Liver (tissue), 9 donors: Measurements from ENCODE around the gene APOC1. TPM values are rescaled to one million over a fixed set of nuclear protein-coding genes. Genes with fewer than 3 reads are reported as not detected.
A peak's percentile ranks its signal among the peaks of the same experiment; 100 is the strongest.

ENCODE experiments used
- DNase-seq: peaks from one replicate; pipeline ENCODE4 v3.0.0-alpha.2; 2017; ENCODE audit warnings: low spot score
- H3K27ac ChIP-seq, 2 donors: one replicate each; pipeline ENCODE4 v1.7.0; 2013; ENCODE audit warnings: inconsistent platforms in 2 of 2, low read length in 2 of 2, control low read depth in 1 of 2, low read depth in 1 of 2, mild to moderate bottlenecking in 1 of 2
- H3K27me3 ChIP-seq, 4 donors: one replicate each; pipeline versions ENCODE4 v1.6.1 to v1.7.0; 2013; ENCODE audit warnings: low read length in 3 of 4, inconsistent platforms in 1 of 4, mild to moderate bottlenecking in 1 of 4, moderate library complexity in 1 of 4; ENCODE audit not compliant: control insufficient read depth in 4 of 4, insufficient read depth in 4 of 4
- H3K36me3 ChIP-seq, 4 donors: one replicate each; pipeline versions ENCODE4 v1.6.1 to v1.7.0; 2013; ENCODE audit warnings: low read length in 3 of 4, mild to moderate bottlenecking in 3 of 4, low read depth in 1 of 4, moderate library complexity in 1 of 4; ENCODE audit not compliant: control insufficient read depth in 4 of 4, insufficient read depth in 3 of 4
- H3K4me1 ChIP-seq, 4 donors: one replicate each; pipeline versions ENCODE4 v1.6.1 to v1.7.0; 2013; ENCODE audit warnings: low read length in 3 of 4, mild to moderate bottlenecking in 3 of 4, moderate library complexity in 1 of 4; ENCODE audit not compliant: control insufficient read depth in 4 of 4, insufficient read depth in 4 of 4
- H3K4me3 ChIP-seq, 3 donors: one replicate each; pipeline versions ENCODE4 v1.6.1 to v1.7.0; 2013; ENCODE audit warnings: low read length in 3 of 3, control low read depth in 1 of 3, low read depth in 1 of 3, mild to moderate bottlenecking in 1 of 3
- H3K9ac ChIP-seq, 2 donors: one replicate each; pipeline ENCODE4 v1.7.0; 2013; ENCODE audit warnings: low read length in 2 of 2, mild to moderate bottlenecking in 2 of 2, moderate library complexity in 2 of 2, control low read depth in 1 of 2, low read depth in 1 of 2
- H3K9me3 ChIP-seq, 4 donors: one replicate each; pipeline versions ENCODE4 v1.6.1 to v1.7.0; 2013; ENCODE audit warnings: low read length in 3 of 4; ENCODE audit not compliant: control insufficient read depth in 4 of 4
- FOXA1 ChIP-seq: IDR thresholded peaks from 2 replicates; pipeline ENCODE4 v1.6.1; 2016; ENCODE audit warnings: antibody characterized with exemption
- FOXA2 ChIP-seq: IDR thresholded peaks from 2 replicates; pipeline ENCODE4 v1.6.1; 2016; ENCODE audit warnings: antibody characterized with exemption
- GABPA ChIP-seq, 2 donors: IDR thresholded peaks in 1 of 2; conservative IDR thresholded peaks in 1 of 2; 2 replicates each; pipeline ENCODE4 v1.6.1; 2016; ENCODE audit warnings: antibody characterized with exemption in 2 of 2, mild to moderate bottlenecking in 1 of 2, moderate library complexity in 1 of 2
- HNF4A ChIP-seq, 2 donors: conservative IDR thresholded peaks; 2 replicates each; pipeline ENCODE4 v1.6.1; 2016; ENCODE audit warnings: antibody characterized with exemption in 2 of 2, mild to moderate bottlenecking in 2 of 2
- HNF4G ChIP-seq: IDR thresholded peaks from 2 replicates; pipeline ENCODE4 v1.6.1; 2016; ENCODE audit warnings: antibody characterized with exemption
- JUND ChIP-seq, 2 donors: IDR thresholded peaks; 2 replicates each; pipeline ENCODE4 v1.6.1; 2016; ENCODE audit warnings: antibody characterized with exemption in 2 of 2
- NR2F2 ChIP-seq: IDR thresholded peaks from 2 replicates; pipeline ENCODE4 v1.6.1; 2016; ENCODE audit warnings: antibody characterized with exemption
- RAD21 ChIP-seq, 2 donors: IDR thresholded peaks; 2 replicates each; pipeline ENCODE4 v1.6.1; 2016; ENCODE audit warnings: antibody characterized with exemption in 2 of 2, mild to moderate bottlenecking in 2 of 2
- RXRA ChIP-seq, 2 donors: IDR thresholded peaks; 2 replicates each; pipeline ENCODE4 v1.6.1; 2017 to 2018; ENCODE audit warnings: antibody characterized with exemption in 2 of 2, mild to moderate bottlenecking in 1 of 2
- SP1 ChIP-seq: IDR thresholded peaks from 2 replicates; pipeline ENCODE4 v1.6.1; 2018; ENCODE audit warnings: antibody characterized with exemption, mild to moderate bottlenecking
- TAF1 ChIP-seq: conservative IDR thresholded peaks from 2 replicates; pipeline ENCODE4 v1.6.1; 2016; ENCODE audit warnings: antibody characterized with exemption, mild to moderate bottlenecking
- YY1 ChIP-seq: IDR thresholded peaks from 2 replicates; pipeline ENCODE4 v1.6.1; 2016; ENCODE audit warnings: antibody characterized with exemption, mild to moderate bottlenecking
- WGBS: extraction: QIAGEN DNeasy Blood & Tissue Kit; methylation state at CpG from one replicate; pipeline ENCODE4 v1.1.7; 2013; 5-methylcytosine and 5-hydroxymethylcytosine counted together
- polyA plus RNA-seq, 2 donors: library from polyadenylated mRNA; stranded (reverse) in 1 of 2; unstranded in 1 of 2; fragments of 200-250 nt in 1 of 2; fragments of >200 nt in 1 of 2; fragmentation: Nextera tagmentation in 1 of 2; extraction: Ambion mirVana in 1 of 2; gene quantifications; one replicate each; pipeline versions ENCODE4 v1.2.1 to v1.2.3, GENCODE V29; 2013 to 2015
- total RNA-seq, 2 donors: library from RNA; depleted of rRNA; stranded (reverse); fragments of >200 nt; gene quantifications; one replicate each; pipeline ENCODE4 v1.2.3, GENCODE V29; 2014
- TF ChIP-seq, protein P1 (sequence below): IDR thresholded peaks from 2 replicates; pipeline ENCODE4 v1.6.1; 2016; ENCODE audit warnings: antibody characterized with exemption, mild to moderate bottlenecking
- TF ChIP-seq, protein P2 (sequence below): IDR thresholded peaks from 2 replicates; pipeline ENCODE4 v1.6.1; 2016; ENCODE audit warnings: antibody characterized with exemption
- TF ChIP-seq, protein P3 (sequence below): fragments of 150-350 bp; IDR thresholded peaks from 2 replicates; pipeline ENCODE4 v1.5.1; 2017; ENCODE audit warnings: improper control_type of control experiment, low read depth, low read length; ENCODE audit not compliant: missing input control
- TF ChIP-seq, protein P4 (sequence below): IDR thresholded peaks from 2 replicates; pipeline ENCODE4 v1.6.1; 2016; ENCODE audit warnings: antibody characterized with exemption
- TF ChIP-seq, protein P5 (sequence below): IDR thresholded peaks from 2 replicates; pipeline ENCODE4 v1.6.1; 2016; ENCODE audit warnings: antibody characterized with exemption
- donor health status: healthy.
- donor health status: healthy.
- donor health status: healthy.
- donor health status: healthy.
- donor health status: healthy.

APOC1 gene
- total and polyA plus RNA-seq, 4 donors, result 612 to 10,095 (median 2,966) TPM

- peak overlapping the region in 2 of 3 donors; percentile 38 to 63 for H3K4me3 ChIP-seq
- H3K9ac ChIP-seq, result peak overlapping the region in 1 of 2 donors; percentile 59
- no peaks in the 10 kb centered on the region for H3K9me3 ChIP-seq
- WGBS, result 29% methylated on average over 5 of the region's 5 CpGs
- TF ChIP-seq, protein P1, sequence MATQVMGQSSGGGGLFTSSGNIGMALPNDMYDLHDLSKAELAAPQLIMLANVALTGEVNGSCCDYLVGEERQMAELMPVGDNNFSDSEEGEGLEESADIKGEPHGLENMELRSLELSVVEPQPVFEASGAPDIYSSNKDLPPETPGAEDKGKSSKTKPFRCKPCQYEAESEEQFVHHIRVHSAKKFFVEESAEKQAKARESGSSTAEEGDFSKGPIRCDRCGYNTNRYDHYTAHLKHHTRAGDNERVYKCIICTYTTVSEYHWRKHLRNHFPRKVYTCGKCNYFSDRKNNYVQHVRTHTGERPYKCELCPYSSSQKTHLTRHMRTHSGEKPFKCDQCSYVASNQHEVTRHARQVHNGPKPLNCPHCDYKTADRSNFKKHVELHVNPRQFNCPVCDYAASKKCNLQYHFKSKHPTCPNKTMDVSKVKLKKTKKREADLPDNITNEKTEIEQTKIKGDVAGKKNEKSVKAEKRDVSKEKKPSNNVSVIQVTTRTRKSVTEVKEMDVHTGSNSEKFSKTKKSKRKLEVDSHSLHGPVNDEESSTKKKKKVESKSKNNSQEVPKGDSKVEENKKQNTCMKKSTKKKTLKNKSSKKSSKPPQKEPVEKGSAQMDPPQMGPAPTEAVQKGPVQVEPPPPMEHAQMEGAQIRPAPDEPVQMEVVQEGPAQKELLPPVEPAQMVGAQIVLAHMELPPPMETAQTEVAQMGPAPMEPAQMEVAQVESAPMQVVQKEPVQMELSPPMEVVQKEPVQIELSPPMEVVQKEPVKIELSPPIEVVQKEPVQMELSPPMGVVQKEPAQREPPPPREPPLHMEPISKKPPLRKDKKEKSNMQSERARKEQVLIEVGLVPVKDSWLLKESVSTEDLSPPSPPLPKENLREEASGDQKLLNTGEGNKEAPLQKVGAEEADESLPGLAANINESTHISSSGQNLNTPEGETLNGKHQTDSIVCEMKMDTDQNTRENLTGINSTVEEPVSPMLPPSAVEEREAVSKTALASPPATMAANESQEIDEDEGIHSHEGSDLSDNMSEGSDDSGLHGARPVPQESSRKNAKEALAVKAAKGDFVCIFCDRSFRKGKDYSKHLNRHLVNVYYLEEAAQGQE, result no peak
- TF ChIP-seq, protein P2, sequence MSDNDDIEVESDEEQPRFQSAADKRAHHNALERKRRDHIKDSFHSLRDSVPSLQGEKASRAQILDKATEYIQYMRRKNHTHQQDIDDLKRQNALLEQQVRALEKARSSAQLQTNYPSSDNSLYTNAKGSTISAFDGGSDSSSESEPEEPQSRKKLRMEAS, result no peak
- no peak for TF ChIP-seq FOXA1
- TF ChIP-seq RXRA (IDR thresholded peaks at IDR 0.05), result no peak
- no peak for TF ChIP-seq NR2F2
- no peak for TF ChIP-seq GABPA (IDR thresholded peaks at IDR 0.05 in 1 of 2, conservative IDR thresholded peaks at IDR 0.05 in 1 of 2)
- TF ChIP-seq HNF4A (conservative IDR thresholded peaks at IDR 0.05), result no peak
- TF ChIP-seq, protein P3, sequence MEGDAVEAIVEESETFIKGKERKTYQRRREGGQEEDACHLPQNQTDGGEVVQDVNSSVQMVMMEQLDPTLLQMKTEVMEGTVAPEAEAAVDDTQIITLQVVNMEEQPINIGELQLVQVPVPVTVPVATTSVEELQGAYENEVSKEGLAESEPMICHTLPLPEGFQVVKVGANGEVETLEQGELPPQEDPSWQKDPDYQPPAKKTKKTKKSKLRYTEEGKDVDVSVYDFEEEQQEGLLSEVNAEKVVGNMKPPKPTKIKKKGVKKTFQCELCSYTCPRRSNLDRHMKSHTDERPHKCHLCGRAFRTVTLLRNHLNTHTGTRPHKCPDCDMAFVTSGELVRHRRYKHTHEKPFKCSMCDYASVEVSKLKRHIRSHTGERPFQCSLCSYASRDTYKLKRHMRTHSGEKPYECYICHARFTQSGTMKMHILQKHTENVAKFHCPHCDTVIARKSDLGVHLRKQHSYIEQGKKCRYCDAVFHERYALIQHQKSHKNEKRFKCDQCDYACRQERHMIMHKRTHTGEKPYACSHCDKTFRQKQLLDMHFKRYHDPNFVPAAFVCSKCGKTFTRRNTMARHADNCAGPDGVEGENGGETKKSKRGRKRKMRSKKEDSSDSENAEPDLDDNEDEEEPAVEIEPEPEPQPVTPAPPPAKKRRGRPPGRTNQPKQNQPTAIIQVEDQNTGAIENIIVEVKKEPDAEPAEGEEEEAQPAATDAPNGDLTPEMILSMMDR, result no peak
- TF ChIP-seq, protein P4, sequence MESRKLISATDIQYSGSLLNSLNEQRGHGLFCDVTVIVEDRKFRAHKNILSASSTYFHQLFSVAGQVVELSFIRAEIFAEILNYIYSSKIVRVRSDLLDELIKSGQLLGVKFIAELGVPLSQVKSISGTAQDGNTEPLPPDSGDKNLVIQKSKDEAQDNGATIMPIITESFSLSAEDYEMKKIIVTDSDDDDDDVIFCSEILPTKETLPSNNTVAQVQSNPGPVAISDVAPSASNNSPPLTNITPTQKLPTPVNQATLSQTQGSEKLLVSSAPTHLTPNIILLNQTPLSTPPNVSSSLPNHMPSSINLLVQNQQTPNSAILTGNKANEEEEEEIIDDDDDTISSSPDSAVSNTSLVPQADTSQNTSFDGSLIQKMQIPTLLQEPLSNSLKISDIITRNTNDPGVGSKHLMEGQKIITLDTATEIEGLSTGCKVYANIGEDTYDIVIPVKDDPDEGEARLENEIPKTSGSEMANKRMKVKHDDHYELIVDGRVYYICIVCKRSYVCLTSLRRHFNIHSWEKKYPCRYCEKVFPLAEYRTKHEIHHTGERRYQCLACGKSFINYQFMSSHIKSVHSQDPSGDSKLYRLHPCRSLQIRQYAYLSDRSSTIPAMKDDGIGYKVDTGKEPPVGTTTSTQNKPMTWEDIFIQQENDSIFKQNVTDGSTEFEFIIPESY, result no peak
- TF ChIP-seq JUND (IDR thresholded peaks at IDR 0.05), result no peak
- TF ChIP-seq HNF4G, result no peak
- no peak for TF ChIP-seq TAF1
- TF ChIP-seq RAD21 (IDR thresholded peaks at IDR 0.05), result no peak
- no peak for TF ChIP-seq YY1
- TF ChIP-seq, protein P5, sequence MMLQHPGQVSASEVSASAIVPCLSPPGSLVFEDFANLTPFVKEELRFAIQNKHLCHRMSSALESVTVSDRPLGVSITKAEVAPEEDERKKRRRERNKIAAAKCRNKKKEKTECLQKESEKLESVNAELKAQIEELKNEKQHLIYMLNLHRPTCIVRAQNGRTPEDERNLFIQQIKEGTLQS, result no peak
- no peak for TF ChIP-seq SP1
- TF ChIP-seq FOXA2, result no peak
- H3K27ac ChIP-seq, result peak overlapping the region; percentile 94 to 95
- H3K4me1 ChIP-seq, result peaks cover 25 to 65% (median 47%) of the 10 kb centered on the region in 4 donors
- DNase-seq, result no peak
- H3K36me3 ChIP-seq, result no peaks in the 10 kb centered on the region
- H3K27me3 ChIP-seq, result no peaks in the 10 kb centered on the region
Measured at GRCh38 chr19:44927746-44928145, 13.3 kb downstream of the APOC1 start.
